Right lobe of liver (tissue), 6 donors: ENCODE results near the gene ERI3. TPM values are rescaled to one million over a fixed set of nuclear protein-coding genes. Genes with fewer than 3 reads are reported as not detected.

Experiments
- ATAC-seq, 4 donors: fragments of 200-7000 bp; cut with Tn5 transposase; one replicate each; pipeline ENCODE4 v1.9.1; 2020; ENCODE audit warnings: mild to moderate bottlenecking in 4 of 4, moderate library complexity in 4 of 4
- DNase-seq, 3 donors: peaks; one replicate each; pipeline ENCODE4 v3.0.0-alpha.2; 2020
- H3K27ac ChIP-seq, 3 donors: fragments of 200-600 bp; one replicate each; pipeline ENCODE4 v1.8.0; 2022
- H3K27me3 ChIP-seq, 2 donors: fragments of 200-600 bp; one replicate each; pipeline ENCODE4 v1.8.0; 2022
- H3K36me3 ChIP-seq, 4 donors: fragments of 200-600 bp; sonication (generic) in 1 of 4; one replicate each; pipeline versions ENCODE4 v1.5.1 to v1.8.0; 2017 to 2022; ENCODE audit warnings: control low read depth in 1 of 4
- H3K4me1 ChIP-seq, 4 donors: fragments of 200-600 bp; sonication (generic) in 1 of 4; one replicate each; pipeline versions ENCODE4 v1.5.1 to v1.8.0; 2017 to 2022; ENCODE audit warnings: control low read depth in 1 of 4
- H3K4me3 ChIP-seq, 3 donors: fragments of 200-600 bp; one replicate each; pipeline ENCODE4 v1.8.0; 2022
- H3K9me3 ChIP-seq, 4 donors: fragments of 200-600 bp; sonication (generic) in 1 of 4; one replicate each; pipeline versions ENCODE4 v1.5.1 to v1.8.0; 2017 to 2022; ENCODE audit warnings: control low read depth in 1 of 4
- POLR2A ChIP-seq: fragments of 450-650 bp; IDR thresholded peaks from one replicate; pipeline ENCODE4 v1.6.1; 2017; ENCODE audit warnings: antibody characterized with exemption, mild to moderate bottlenecking
- WGBS: methylation state at CpG from one replicate; pipeline ENCODE4 v1.1.6; 2018; ENCODE audit warnings: low coverage, low lambda C conversion rate; ENCODE audit not compliant: insufficient coverage; ENCODE audit errors: missing lambda C conversion rate; 5-methylcytosine and 5-hydroxymethylcytosine counted together
- intact Hi-C, 2 donors: fragments of 100-400 bp; cut with DNase I; formaldehyde crosslinking; loops; one replicate each; pipeline versions ENCODE4 v1.11.2 to v1.14.1; 2022
- total RNA-seq, 6 experiments: library from RNA; depleted of rRNA in 2 of 6; stranded (reverse); fragments of >200 nt in 2 of 6; fragmentation: NEBNext Ultra II Directional in 3 of 6; extraction: Animal tissue kit (Norgen Biotek cat#: 25700) in 3 of 6; gene quantifications; one replicate each; pipeline versions ENCODE4 v1.1.0 to v1.2.4, GENCODE V29; 2016 to 2023
- TF ChIP-seq, protein P1 (sequence below), 4 donors: fragments of 200-600 bp in 3 of 4; fragments of 450-650 bp in 1 of 4; IDR thresholded peaks; one replicate each; pipeline versions ENCODE4 v1.5.1 to v1.8.0; 2016 to 2022; ENCODE audit warnings: antibody characterized with exemption in 4 of 4, mild to moderate bottlenecking in 2 of 4
- donor health status: DM: no; HTN: yes; CAD: no.
- donor health status: DM: no; HTN: no; CAD: no.
- donor health status: DM: no; HTN: no; CAD: no.
- donor health status: DM: no; HTN: yes; CAD: no.
- donor health status: DM: no; HTN: yes; CAD: no.

ERI3 gene
- total RNA-seq, 6 experiments from 2014 or later, result 20.6 to 30.6 (median 23.8) TPM

DNA sequence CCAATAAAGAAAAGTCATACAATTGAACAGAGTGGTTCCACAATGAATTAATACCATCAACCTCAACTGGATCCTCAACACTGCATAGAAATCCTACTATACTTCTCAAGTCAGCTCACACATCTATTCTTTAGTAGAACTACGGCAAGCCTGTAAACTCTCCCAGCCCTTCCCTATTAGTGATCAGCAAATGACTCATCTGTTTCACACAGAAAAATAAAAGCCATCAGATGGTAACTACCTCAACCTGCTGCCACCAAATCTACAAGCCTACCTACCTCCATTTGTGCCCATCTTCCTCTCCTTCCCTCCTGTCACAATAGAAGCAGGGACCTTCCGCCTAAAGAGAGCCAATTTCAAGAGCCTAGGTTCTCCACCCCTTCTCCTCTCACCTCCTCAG, 78.2 kb downstream of the ERI3 start:
- H3K4me1 ChIP-seq, result peaks cover 0 to under 1% (median 0%) of the 10 kb centered on the region in 4 donors
- H3K4me3 ChIP-seq, result no peak overlapping the region
- 93% methylated on average over 2 of the region's 2 CpGs for WGBS
- no peaks in the 10 kb centered on the region for H3K9me3 ChIP-seq
- TF ChIP-seq, protein P1, sequence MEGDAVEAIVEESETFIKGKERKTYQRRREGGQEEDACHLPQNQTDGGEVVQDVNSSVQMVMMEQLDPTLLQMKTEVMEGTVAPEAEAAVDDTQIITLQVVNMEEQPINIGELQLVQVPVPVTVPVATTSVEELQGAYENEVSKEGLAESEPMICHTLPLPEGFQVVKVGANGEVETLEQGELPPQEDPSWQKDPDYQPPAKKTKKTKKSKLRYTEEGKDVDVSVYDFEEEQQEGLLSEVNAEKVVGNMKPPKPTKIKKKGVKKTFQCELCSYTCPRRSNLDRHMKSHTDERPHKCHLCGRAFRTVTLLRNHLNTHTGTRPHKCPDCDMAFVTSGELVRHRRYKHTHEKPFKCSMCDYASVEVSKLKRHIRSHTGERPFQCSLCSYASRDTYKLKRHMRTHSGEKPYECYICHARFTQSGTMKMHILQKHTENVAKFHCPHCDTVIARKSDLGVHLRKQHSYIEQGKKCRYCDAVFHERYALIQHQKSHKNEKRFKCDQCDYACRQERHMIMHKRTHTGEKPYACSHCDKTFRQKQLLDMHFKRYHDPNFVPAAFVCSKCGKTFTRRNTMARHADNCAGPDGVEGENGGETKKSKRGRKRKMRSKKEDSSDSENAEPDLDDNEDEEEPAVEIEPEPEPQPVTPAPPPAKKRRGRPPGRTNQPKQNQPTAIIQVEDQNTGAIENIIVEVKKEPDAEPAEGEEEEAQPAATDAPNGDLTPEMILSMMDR (IDR thresholded peaks at IDR 0.05), result no peak
- ATAC-seq, result no peak
- no peaks in the 10 kb centered on the region for H3K27me3 ChIP-seq
- H3K36me3 ChIP-seq, result no peaks in the 10 kb centered on the region
- H3K27ac ChIP-seq, result no peak overlapping the region
- no peak for DNase-seq
- intact Hi-C loops, result no loop called here

DNA sequence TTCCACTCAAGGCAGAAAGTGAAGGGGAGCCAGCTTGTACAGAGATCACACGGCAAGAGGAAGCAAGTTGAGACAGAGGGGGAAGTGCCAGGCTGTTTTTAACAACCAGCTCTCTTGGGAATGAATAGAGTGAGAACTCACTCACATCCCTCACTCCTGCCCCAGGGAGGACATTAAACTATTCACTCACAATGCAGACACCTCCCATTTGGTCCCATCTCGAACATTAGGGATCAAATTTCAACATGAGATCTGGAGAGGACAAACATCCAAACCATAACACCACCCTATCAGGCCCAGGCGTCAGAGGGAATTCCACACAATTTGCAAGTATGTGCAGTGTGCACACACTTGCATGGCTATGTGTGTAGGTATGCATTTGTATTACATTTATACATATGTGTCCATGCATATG, 79.1 kb downstream of the ERI3 start:
- Histone ChIP-seq H3K9me3 (no peaks in the 10 kb centered on the region), H3K4me1 (no peaks in the 10 kb centered on the region), H3K27me3 (no peaks in the 10 kb centered on the region), H3K36me3 (no peaks in the 10 kb centered on the region), H3K4me3 (no peak overlapping the region), H3K27ac (no peak overlapping the region)
- intact Hi-C loops, result no loop called here
- DNase-seq (no peak), ATAC-seq (peak in 2 of 4 donors; percentile 26 to 28)
- 94% methylated on average over 3 of the region's 3 CpGs for whole genome bisulfite sequencing
- no peak for TF ChIP-seq POLR2A
- TF ChIP-seq, protein P1 (IDR thresholded peaks at IDR 0.05), result no peak

DNA sequence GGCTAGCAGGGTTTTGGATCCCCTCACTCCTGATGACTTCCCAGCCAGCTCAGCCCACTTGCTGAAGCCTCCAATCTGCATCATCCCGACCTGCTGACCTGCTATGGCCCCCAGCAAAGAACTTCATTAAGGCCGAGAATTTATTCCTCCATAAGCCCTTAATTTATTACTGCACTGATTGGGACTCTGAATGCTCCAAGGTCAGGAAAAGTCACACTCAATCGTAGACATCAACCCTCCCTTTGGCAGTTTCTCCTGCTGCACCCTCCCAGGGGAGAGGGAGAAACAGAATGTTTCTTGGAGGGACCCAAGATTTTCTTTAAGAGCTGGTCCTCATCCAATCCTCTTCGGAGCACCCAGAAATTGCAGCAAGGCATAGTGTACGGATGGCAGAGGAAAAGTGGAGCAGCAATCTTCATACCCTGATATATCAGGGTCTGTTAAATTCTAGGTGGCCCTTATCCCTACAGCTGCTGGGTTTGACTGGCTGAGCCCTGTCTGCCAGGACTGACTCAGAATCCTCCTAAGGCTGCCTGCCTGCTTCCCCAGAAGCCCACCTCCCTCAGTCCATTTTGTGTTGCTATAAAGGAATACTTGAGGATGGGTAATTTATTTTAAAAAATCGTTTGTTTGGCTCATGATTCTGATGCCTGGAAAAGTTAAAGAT, 79.6 kb downstream of the ERI3 start:
- ATAC-seq (no peak), DNase-seq (no peak)
- H3K4me3 ChIP-seq, result no peak overlapping the region
- H3K36me3 ChIP-seq, result no peaks in the 10 kb centered on the region
- H3K27me3 ChIP-seq, result no peaks in the 10 kb centered on the region
- H3K4me1 ChIP-seq, result no peaks in the 10 kb centered on the region
- WGBS, result 80% methylated on average over 3 of the region's 6 CpGs
- no peaks in the 10 kb centered on the region for H3K9me3 ChIP-seq
- TF ChIP-seq POLR2A, result no peak
- TF ChIP-seq, protein P1 (IDR thresholded peaks at IDR 0.05), result no peak
- no peak overlapping the region for H3K27ac ChIP-seq
- intact Hi-C loops, result no loop called here

DNA sequence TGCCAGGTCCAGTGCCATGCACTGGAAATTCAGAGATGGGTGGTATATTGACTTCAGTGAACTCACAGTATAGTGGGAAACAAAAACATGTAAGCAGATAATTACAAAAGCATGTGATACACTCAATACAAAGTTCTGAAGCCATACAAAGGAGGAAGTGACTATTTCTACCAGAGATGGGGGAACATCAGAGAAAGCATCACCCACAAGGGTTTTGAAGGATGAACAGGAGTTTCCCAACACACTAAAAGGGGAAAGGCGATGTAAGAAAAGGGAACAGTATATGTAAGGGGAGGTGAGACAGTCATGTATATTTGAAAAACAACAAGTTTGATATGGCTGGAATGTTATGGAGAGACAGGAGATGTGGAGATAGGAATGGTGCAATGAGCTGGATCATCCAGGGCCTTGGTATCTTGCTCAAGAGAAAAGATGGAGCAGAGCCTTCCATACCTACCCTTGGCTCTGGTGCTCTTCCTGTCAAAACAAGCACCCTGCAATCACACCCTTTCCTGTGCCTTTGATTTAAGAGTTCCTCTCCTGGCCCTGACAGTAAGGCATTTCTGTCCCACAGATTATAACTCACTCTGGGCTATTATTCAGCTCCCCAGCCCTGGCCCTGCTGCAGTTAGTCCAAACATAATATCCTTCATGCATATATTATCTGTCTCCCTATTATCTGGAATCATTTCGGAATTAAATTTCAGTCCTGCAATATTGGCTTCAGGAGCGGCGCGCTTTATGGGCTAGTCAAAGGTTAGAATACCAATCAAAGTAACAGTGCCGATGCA, 81.3 kb downstream of the ERI3 start:
- TF ChIP-seq, protein P1 (IDR thresholded peaks at IDR 0.05), result no peak
- intact Hi-C loops, result no loop called here
- Histone ChIP-seq H3K36me3 (no peaks in the 10 kb centered on the region), H3K4me1 (no peaks in the 10 kb centered on the region), H3K9me3 (no peaks in the 10 kb centered on the region), H3K27ac (no peak overlapping the region), H3K4me3 (no peak overlapping the region), H3K27me3 (no peaks in the 10 kb centered on the region)
- 91% methylated on average over 6 of the region's 6 CpGs for WGBS
- ATAC-seq (no peak), DNase-seq (no peak)
